Activated CD8-positive, alpha-beta memory T cell treated with anti-CD3 and anti-CD28 coated beads, Interleukin-2, amount 50 U/mL, for 48 hours (primary cell): ENCODE measurements around the gene EDA.

Experiments
- DNase-seq: peaks from one replicate; pipeline ENCODE4 v3.0.0-alpha.2; 2020

EDA gene

DNA sequence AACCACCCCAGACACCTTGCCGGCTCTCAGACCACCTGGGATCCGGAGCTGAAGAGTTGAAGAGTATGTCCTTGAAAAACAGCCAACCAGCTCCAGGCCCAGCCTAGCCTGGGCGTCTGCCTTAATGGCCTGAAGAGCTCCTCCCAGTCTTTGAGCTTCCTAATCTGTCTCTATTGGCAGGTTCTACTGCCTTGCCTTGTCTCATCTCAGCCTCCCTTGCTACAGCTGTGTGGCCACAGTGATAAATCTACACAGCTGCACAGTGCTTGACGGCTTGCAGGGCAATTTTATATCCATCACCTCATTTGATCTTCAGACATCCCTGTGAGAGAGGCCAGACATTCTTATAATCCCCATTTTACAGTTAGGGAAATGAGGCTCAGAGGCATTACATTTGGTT is 413.9 kb downstream of the EDA start:
- no peak for DNase-seq

DNA sequence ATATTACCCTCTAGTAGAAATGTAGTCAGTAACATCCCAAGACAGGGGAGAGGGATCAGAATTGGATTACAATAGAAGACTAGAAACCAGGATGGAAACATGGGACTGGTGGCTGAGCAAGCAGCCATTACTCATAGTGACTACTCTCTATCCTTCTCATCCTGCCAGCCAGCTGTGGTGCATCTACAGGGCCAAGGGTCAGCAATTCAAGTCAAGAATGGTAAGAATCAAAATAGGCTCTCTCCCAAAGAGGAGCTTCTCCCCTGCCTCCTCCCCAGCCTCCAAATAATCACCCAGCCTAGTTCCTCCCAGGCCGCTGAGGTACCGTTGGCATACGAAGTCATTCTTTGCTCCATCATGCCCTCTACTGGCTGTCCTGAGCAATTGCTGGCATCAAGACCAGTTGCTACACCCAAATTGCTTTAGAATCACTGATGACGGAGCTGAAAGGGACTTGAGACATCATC is 414.4 kb downstream of the EDA start:
- peak; percentile 58 for DNase-seq

DNA sequence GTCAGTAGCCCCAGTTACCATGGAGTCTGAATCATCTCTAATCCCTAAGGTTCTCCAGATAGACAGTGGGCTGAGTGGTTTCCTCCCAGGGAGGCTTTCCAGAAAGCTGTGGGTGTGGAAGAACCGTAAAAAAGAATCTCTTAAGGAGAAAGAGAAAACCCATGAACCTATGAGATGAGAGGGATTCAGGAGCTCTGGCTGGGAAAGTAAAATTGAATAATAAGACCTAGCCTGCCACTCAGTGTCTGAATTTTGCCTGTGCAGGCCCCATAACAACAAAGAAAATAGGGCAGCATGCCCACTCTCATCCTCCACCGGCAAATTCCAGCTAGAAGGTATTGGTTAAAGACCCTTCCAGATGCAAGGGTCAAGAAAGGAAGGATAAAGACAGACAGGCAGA is 416.9 kb downstream of the EDA start:
- no peak for DNase-seq

DNA sequence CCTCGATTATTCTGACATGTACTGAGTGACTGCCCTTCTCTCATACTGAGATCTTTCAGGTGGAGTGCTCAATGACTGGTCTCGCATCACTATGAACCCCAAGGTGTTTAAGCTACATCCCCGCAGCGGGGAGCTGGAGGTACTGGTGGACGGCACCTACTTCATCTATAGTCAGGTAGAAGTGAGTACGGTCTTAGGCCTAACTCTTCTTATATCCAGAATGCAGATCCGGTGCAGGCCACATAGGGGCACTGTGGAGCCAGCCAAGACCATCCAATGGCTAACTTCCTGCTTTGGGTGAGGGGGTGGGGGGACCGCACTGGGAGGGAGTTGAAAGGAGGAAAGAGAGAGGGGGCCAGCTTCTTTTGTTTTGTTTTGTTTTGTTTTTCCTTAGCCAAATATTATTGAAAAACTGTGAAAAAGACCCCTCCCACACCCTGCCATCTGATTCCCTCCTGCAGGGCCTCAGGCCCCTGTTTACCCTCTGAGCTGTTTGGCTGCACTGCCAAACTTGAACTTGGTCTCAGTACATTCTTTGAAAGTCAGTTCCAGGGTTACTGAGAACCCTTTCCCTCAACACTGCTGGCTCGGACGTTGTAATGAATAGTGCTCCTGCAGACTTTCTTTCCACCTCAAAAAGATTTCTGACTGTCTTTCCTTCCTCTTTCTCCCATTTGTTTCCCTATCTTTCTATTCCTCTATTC is 417.6 kb downstream of the EDA start:
- peak; percentile 51 for DNase-seq

DNA sequence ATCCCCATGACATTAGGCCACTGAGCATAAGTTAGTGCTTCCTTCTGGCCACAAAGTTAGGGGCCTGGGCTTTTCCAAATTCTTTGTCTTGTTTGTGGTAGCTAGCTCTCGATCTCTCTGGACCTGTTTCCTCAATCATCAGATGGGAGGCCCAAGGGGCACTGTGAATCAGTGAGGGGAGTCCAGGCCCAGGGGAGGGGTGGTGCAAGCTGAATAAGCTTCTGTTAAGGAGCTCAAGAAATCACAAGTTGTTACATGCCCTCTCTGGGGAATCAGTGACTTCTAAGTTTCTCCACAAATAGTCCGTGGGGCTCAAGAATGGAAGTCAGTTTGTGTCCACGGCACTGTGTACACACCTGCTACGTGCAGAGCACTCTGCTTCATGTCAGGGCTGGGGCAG is 418.7 kb downstream of the EDA start:
- no peak for DNase-seq

DNA sequence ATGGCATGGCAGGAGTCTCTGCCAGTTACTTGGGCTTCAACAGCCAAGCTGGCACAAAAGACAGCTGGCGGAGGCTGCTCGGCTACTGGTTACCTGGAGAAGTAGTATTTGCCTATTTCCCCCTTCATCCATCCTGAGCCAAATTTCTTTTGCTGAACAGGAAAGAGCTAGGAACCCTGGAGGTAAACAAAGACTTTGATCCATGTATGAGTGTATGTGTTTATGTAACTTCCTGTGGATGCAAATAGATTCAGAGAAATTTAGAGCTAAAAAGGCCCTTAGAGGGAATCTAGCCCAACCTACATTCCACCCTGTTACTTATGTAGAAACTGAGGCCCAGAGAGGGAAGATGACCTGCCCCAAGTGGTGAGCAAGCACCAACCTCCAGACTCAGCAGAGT is 422.6 kb downstream of the EDA start:
- DNase-seq, result no peak

DNA sequence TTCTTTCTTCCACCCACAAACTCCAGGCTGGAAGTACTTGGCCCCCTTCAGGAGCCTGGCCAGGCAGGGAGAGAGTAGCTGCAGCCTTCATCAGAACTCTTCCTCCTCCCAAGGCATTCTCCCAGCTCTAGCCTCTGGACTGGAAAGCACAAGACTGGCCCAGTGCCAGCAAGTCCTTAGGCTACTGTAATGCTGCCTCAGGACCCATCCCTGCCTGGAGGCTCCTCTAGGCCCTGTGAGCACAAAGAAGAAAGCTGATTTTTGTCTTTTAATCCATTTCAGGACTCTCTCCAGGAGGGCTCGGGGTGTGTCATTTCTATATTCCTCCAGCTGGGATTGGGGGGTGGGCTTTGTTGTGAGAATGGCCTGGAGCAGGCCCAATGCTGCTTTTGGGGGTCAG is 423.0 kb downstream of the EDA start:
- no peak for DNase-seq

DNA sequence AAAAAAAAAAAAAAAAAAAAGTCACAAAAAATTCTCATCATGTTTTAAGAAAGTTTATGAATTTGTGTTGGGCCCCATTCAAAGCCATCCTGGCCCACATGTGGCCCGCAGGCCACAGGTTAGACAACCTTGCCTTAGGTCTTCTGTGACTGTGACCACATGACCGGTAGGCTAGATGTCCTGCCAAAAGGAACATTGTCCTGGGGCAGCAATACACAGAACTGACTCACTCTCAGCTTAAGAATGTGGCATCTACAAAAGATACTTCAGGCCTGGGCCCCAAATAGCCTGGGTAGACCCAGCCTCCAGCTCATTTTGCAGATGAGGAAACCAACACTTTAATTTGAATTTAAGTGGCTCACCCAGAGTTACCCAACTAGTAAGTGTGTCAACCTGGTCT is 423.8 kb downstream of the EDA start:
- DNase-seq, result no peak

DNA sequence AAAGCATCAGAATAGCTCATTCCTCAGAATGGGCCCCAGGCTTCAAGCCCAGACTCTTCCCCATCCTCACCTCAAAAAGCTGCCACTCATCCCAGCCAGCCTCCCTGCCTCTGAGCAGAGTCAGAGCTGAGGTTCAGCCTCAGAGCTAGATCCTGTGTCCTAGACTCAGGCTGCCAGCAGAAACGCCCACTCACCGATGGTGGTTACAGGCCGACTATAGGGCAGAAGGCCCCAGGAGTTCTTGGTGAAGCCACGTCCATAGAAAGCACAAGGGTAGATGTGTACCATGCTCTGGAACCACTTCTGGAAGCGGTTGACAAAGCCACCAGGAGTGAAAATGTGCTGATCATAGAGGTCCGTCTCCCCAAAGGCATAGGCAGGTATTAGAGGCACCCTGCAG is 426.1 kb downstream of the EDA start:
- no peak for DNase-seq

DNA sequence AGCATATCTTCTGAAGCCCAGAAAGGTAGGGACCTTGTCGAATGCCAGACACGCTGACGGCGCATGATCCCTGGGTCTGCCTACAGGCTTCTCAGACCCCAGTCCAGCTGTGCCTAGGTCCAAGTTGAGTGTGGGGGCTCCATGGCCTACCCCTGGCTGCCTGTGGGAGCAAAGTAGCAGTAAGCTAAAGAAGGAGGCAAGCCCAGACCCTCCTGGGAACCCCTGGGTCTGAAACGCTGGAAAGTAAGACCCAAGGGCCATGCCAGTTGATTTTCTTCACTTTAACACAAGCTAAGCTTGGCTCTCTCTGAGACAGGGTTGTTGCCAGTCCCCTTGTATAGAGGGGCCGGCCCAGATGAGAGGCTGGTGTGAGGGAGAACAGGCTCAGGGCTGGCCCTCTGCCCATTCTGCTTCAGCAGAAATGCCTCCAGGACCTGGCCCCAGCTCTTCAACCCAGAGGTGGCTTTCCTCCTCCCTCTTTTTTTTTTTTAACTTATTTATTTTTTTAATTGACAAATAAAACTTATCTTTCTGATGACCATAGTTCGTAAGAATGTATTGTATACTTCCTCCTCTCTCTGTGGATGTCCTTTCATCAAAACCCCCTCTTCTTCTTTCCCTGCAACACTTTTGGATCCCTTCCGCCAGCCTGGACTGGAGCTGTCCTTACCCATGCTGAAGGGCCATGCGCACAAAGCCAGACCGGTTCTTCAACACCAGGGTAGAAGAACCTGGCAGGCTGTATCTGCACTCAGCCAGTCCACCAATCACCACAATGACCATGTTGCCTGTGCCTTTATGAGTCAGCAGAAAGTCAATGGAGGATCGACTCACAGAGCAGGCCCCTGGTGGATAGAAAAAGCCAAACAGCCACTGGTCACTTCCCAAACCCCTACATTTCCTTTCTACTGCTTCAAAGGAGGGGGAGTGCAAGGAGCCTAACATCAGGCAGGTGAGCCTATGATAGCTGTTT is 426.8 kb downstream of the EDA start:
- no peak for DNase-seq

DNA sequence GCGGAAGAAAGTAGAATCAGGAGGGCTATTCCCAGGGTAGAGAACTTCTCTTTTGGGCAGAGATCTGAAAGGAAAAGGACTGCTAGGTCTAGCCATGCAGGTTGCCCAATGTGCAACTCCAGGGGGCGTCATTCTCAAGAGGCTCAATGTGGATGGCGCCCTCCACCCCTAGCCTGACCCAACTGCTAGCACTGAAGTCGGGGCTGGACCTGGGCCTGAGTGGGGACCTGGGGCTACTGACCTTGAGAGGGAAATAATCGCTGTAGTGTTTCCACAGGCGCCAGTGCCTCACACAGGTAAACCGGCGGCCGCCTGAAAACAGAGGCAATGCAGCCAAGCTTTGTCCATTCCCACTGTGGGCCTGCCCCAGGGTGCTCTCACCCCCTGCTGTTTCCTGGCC is 427.8 kb downstream of the EDA start:
- no peak for DNase-seq

DNA sequence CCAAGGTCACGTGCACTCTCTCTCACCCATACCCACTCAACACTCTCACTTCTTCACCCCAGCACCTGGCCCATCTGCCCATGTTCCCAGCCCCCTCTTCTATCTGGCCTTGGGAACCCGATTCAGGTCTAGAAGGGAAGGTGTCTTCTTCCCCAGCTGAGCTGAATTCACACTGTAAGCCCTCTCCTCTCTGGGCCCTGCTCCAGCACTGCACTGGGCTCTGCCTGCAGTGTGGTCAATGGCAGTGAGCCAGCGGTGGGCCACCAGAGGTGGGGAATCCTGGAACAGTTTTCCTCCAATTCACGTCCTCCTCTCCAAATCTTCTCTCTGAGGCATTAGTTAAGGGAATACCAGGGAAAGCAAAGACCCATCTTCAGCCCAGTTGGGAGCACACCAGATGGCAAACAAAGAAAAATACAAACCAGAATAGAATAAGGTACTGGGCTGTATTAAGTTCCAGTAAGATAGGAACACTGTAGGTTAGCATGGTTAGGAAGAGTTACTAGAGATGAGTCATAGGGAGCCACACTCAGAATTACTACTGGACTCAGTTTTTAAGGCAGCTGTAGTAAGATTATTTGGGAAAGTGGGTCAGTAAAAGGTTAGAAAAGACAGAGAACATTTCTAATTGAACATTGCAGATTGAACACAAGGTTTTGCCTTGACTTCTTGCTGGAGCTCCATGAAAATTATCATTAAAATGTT is 428.8 kb downstream of the EDA start:
- no peak for DNase-seq

DNA sequence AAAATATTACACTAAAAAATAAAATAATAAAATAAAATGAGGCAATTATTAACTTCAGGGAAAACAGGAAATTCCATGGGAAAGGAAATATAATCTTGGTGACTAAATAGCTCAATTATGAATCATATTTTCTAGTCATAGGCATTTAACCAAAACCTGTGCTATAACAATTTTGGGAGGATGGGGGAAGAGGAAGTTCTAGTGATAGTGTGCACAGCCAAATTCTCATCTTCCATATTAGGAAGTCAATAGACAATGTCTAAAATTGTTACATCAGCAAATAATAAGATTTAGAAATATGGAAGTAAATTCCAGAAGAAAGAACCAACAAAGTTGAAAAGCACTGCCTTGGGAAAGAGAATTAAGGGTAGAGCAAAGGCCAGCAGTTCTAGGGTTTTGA is 431.1 kb downstream of the EDA start:
- DNase-seq, result no peak

DNA sequence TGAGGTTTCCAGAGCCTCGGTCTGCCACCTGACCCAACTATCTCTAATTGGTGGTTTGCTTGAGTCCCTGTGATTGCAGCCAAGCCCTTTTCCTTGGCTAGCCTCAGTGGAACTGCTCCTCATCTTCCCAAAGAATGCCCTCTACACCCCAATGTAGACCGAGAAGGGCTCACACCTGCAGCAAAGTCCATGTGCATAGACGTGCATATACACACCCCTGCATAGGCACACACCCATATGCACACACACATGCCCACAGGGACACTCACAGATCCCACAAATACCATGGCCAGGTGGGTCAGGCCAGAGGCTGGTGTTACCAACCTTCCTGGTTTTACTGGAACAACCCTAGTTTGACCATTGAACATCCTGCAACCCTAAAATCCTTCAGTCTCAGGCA is 433.5 kb downstream of the EDA start:
- DNase-seq, result no peak

DNA sequence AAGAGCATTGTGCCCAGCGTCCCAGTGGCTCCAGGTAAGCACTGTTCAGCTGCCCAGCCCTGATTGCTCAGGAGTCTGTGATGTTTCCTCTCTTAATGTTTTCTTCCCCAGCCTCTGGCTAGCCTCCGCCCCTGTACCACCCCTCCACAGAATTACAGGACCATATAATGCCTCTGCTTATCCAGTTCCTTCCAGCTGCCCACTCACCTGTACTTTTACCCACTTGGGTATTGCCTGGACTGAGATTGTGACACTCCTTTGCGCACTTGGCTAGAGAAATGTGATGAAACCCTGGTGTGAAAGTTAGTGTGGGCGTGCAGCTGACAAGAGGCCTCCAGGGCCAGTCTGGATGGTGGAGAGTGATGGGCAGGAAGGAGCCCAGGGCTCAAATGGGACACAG is 434.0 kb downstream of the EDA start, which contains the start of gene AWAT2:
AWAT2 (minus strand) TSS at position 14 of the 400 bp plus-strand sequence; CDS start at position 8, 6 bp downstream.
- DNase-seq, result no peak

DNA sequence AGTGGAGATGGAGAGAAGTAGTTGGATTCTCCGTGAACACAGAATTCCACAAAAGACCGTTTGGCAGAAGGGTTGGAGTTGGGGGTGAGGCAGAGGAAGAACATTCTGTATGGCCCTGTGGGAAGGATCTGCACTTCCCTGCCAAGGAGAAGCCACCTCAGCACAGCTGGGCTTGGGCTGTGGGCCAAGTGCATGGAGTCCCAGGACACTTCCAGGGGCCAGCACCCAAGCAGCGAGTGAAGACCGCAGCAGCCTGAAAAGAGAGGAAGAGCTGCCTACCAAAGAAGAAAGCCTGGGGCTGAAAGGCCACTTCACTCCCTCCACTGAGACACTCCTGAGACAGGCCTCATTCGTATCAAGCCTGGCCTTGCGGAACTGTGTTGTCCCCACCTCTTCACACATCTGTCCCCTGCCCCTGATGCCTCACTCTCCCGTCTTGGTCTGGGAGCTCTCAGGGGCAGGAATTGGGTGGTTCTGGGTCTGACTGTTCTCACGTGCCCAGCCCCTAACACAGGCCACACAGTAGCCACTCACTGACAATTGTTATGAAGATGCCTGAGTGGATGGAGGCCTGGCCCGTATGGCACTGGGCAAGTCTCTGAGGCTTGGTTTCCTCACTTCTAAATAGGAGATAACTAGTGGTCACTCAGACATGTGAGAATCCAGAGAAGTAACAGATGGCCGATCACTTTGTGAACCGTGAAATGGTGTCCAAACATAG is 437.1 kb downstream of the EDA start:
- DNase-seq, result no peak

DNA sequence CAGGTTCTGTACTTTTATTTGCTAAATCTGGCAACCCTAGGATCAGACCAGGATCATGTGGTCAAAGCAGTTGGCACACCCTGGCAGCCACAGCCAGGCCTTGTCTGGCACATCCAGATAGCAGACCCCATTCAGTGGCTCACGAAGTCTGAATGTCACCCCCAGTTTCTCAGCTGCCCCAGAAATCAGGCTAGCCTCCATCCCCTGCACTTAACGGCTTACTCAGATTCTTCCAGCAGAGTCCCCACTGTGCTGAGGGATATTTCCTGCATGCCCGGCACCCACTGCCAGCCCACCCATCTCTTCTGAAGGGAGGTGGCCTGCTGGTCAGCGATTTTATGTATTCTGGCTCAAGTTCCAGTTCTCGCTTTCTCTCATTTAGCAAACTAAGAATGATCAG is 438.5 kb downstream of the EDA start:
- no peak for DNase-seq

DNA sequence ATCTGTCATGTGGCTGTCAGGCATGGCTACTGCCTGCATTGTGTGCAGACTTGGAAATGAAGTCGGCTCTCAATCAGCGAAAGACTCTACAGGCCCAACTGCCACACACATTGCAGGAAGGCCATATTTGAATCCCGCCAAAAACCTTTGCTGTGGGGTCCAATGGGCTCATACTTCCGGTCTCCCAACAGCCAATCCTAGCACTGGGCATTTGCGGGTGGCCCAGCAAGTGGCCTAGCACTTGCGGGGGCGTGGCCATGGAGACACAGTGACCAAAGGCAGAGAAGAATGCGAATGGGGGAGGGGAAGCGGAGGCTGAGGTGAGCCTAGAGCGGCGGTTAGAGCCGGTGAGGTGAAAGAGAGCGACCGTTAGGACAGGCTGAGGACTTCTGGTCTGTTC is 446.2 kb downstream of the EDA start, which contains the start of gene OTUD6A:
OTUD6A (plus strand) TSS at position 382 of the 400 bp plus-strand sequence. CDS start 68 bp downstream, outside the sequence.
- DNase-seq, result no peak

DNA sequence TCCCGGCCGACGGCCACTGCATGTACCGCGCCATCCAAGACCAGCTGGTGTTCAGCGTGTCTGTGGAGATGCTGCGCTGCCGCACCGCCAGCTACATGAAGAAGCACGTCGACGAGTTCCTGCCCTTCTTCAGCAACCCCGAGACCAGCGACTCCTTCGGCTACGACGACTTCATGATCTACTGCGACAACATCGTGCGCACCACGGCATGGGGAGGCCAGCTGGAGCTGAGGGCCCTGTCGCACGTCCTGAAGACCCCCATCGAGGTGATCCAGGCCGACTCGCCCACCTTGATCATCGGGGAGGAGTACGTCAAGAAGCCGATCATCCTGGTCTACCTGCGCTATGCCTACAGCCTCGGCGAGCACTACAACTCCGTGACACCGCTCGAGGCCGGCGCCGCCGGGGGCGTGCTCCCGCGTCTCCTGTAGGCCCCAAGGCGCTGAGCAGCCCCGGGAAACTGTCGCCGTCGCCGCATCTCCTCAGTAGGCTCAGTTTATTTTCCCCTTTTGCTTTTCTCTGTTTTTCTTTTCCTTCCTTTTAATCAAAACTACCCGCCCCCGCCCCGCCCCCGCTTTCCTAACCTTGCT is 447.1 kb downstream of the EDA start:
- no peak for DNase-seq

DNA sequence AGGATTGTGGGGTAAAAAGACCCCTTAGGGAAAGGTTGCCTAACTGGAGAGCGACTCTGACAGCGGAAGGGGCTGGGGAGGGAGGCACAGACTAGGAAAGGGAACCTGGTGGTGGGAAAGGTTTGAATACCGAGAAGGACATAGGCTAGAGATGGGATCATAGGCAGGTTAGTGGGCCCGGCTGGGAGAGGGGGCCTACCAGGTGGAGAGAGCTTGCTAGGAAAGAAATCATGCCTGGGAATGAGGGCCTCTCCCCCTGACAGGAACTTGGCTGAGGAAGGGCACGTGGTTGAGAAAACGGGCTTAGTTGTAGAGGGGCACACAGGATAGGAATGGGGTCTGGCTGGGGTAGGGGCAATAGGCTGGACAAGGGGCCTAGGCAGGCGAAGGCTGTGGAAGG is 450.7 kb downstream of the EDA start:
- no peak for DNase-seq

DNA sequence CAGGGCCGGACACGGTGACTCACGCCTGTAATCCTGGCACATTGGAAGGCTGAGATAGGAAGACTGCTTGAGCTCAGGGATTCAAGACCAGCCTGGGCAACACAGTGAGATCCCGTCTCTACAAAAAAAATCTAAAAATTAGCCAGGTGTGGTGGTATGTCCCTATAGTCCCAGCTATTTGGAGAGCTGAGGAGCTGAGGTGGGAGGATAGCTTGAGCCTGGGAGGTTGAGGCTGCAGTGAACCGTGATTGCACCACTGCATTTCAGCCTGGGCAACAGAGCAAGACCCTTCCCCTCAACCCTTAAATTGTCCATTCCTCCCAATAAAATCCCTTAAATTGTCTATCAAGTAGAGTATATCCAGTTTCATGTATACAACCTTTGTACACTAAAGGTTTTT is 463.4 kb downstream of the EDA start:
- DNase-seq, result no peak

DNA sequence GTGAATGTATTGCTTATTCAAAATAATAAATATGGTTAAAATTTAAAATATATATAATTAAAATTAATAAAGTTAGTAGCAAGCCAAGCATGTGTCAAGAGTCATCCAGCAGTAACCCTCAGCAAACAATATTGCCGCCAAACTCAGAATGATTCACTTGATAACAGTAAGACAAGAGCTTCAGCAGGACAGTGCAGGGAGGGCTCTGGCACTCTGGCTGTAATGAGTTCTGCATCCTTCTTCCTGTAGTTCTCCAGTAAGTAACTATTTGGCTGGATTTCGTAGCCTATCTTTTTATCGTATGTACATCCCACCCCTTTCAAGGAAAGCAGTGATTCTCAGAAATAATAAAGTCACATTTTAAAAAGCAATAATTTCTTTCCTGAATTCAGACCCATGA is 464.0 kb downstream of the EDA start:
- no peak for DNase-seq
